ENCODE measurements around the gene TJP1. TPM values are rescaled to one million over a fixed set of nuclear protein-coding genes. Genes with fewer than 3 reads are reported as not detected.
"Not testable (repeated sequence)": the region's sequence is repeated elsewhere in the genome, so short reads cannot be mapped to it uniquely, and the experiment has no call there.

Gene TJP1
- total RNA-seq, 2 experiments from 2014 or later = not detected

- peaks cover 2% of the 10 kb centered on the region for H3K27me3 Mint-ChIP-seq
- no peaks in the 10 kb centered on the region for H3K4me1 Mint-ChIP-seq (ENCODE audit: low read depth)
- POLR2A ChIA-PET = no interaction called here
- no peak overlapping the region for H3K4me3 Mint-ChIP-seq
- H3K9me3 Mint-ChIP-seq = no peaks in the 10 kb centered on the region
- H3K27ac Mint-ChIP-seq = no peak overlapping the region
- no peaks in the 10 kb centered on the region for H3K36me3 Mint-ChIP-seq
- CTCF ChIA-PET = no interaction called here
- no peak for DNase-seq
- intact Hi-C loops (cut with micrococcal nuclease) = no loop called here
Observed at GRCh38 chr15:29731865-29732264, 90.4 kb downstream of the TJP1 start.

GRCh38 chr15:29730471-29730870, 91.8 kb downstream of the TJP1 start:
- intact Hi-C loops (cut with micrococcal nuclease); H3K4me3 Mint-ChIP-seq; H3K27ac Mint-ChIP-seq; CTCF ChIA-PET; H3K36me3 Mint-ChIP-seq; H3K27me3 Mint-ChIP-seq; H3K4me1 Mint-ChIP-seq (ENCODE audit: low read depth); H3K9me3 Mint-ChIP-seq; DNase-seq; POLR2A ChIA-PET: not testable (repeated sequence)

GRCh38 chr15:29728418-29728817, 93.8 kb downstream of the TJP1 start:
- peaks cover 7% of the 10 kb centered on the region for H3K27me3 Mint-ChIP-seq
- no peaks in the 10 kb centered on the region for H3K4me1 Mint-ChIP-seq (ENCODE audit: low read depth)
- POLR2A ChIA-PET = no interaction called here
- no peak for DNase-seq
- H3K4me3 Mint-ChIP-seq = no peak overlapping the region
- no peak overlapping the region for H3K27ac Mint-ChIP-seq
- CTCF ChIA-PET = no interaction called here
- intact Hi-C loops (cut with micrococcal nuclease) = no loop called here
- no peaks in the 10 kb centered on the region for H3K36me3 Mint-ChIP-seq
- no peaks in the 10 kb centered on the region for H3K9me3 Mint-ChIP-seq

- Mint-ChIP-seq H3K36me3 (no peaks in the 10 kb centered on the region), H3K27me3 (peaks cover 6% of the 10 kb centered on the region), H3K9me3 (peaks cover 3% of the 10 kb centered on the region), H3K27ac (no peak overlapping the region), H3K4me1 (ENCODE audit: low read depth) (no peaks in the 10 kb centered on the region), H3K4me3 (no peak overlapping the region)
- intact Hi-C loops (cut with micrococcal nuclease) = no loop called here
- DNase-seq = no peak
- ChIA-PET POLR2A (no interaction called here), CTCF (no interaction called here)
Observed at GRCh38 chr15:29727871-29728270, 94.4 kb downstream of the TJP1 start.

GRCh38 chr15:29726553-29726952, 95.7 kb downstream of the TJP1 start:
- DNase-seq = no peak
- no peak overlapping the region for H3K27ac Mint-ChIP-seq
- no peak overlapping the region for H3K4me3 Mint-ChIP-seq
- POLR2A ChIA-PET = no interaction called here
- intact Hi-C loops (cut with micrococcal nuclease) = no loop called here
- H3K4me1 Mint-ChIP-seq (ENCODE audit: low read depth) = no peaks in the 10 kb centered on the region
- peaks cover 5% of the 10 kb centered on the region for H3K27me3 Mint-ChIP-seq
- peaks cover 4% of the 10 kb centered on the region for H3K36me3 Mint-ChIP-seq
- peaks cover 16% of the 10 kb centered on the region for H3K9me3 Mint-ChIP-seq
- CTCF ChIA-PET = interaction anchor here (0.6 kb wide), 1 partner anchor 21 kb away, joined by 3 read pairs; no protein-coding TSS in a partner anchor

GRCh38 chr15:29724026-29724425, 98.2 kb downstream of the TJP1 start:
- Mint-ChIP-seq H3K4me3 (no peak overlapping the region), H3K27me3 (peaks cover 5% of the 10 kb centered on the region), H3K9me3 (peaks cover 27% of the 10 kb centered on the region), H3K27ac (no peak overlapping the region), H3K4me1 (ENCODE audit: low read depth) (no peaks in the 10 kb centered on the region), H3K36me3 (peaks cover 6% of the 10 kb centered on the region)
- no peak for DNase-seq
- ChIA-PET POLR2A (no interaction called here), CTCF (no interaction called here)
- intact Hi-C loops (cut with micrococcal nuclease) = no loop called here

- POLR2A ChIA-PET = no interaction called here
- intact Hi-C loops (cut with micrococcal nuclease) = no loop called here
Observed at GRCh38 chr15:29713784-29714183, 108.5 kb downstream of the TJP1 start.

GRCh38 chr15:29712149-29712885, 110.0 kb downstream of the TJP1 start:
- Mint-ChIP-seq H3K27ac (no peak overlapping the region), H3K4me3 (no peak overlapping the region), H3K4me1 (ENCODE audit: low read depth) (no peaks in the 10 kb centered on the region), H3K9me3 (no peaks in the 10 kb centered on the region), H3K36me3 (no peaks in the 10 kb centered on the region), H3K27me3 (peaks cover 2% of the 10 kb centered on the region)
- DNase-seq = no peak
- ChIA-PET CTCF (no interaction called here), POLR2A (no interaction called here)
- intact Hi-C loops (cut with micrococcal nuclease) = no loop called here

More at GRCh38 chr15:29713784-29714183, 108.5 kb downstream of the TJP1 start:
- Mint-ChIP-seq H3K4me3 (no peak overlapping the region), H3K4me1 (ENCODE audit: low read depth) (no peaks in the 10 kb centered on the region), H3K27ac (no peak overlapping the region), H3K27me3 (no peaks in the 10 kb centered on the region), H3K9me3 (no peaks in the 10 kb centered on the region), H3K36me3 (no peaks in the 10 kb centered on the region)
- CTCF ChIA-PET = no interaction called here
- DNase-seq = no peak

- ChIA-PET POLR2A (no interaction called here), CTCF (no interaction called here)
- no peak overlapping the region for H3K4me3 Mint-ChIP-seq
- peaks cover 2% of the 10 kb centered on the region for H3K27me3 Mint-ChIP-seq
- intact Hi-C loops (cut with micrococcal nuclease) = no loop called here
- DNase-seq = no peak
- H3K4me1 Mint-ChIP-seq (ENCODE audit: low read depth) = no peaks in the 10 kb centered on the region
- no peaks in the 10 kb centered on the region for H3K9me3 Mint-ChIP-seq
- H3K36me3 Mint-ChIP-seq = no peaks in the 10 kb centered on the region
- no peak overlapping the region for H3K27ac Mint-ChIP-seq
Observed at GRCh38 chr15:29711531-29711930, 110.7 kb downstream of the TJP1 start.

GRCh38 chr15:29708519-29708918, 113.7 kb downstream of the TJP1 start:
- no peak for DNase-seq
- no peaks in the 10 kb centered on the region for H3K36me3 Mint-ChIP-seq
- H3K27ac Mint-ChIP-seq = no peak overlapping the region
- no peaks in the 10 kb centered on the region for H3K4me1 Mint-ChIP-seq (ENCODE audit: low read depth)
- intact Hi-C loops (cut with micrococcal nuclease) = no loop called here
- peaks cover 2% of the 10 kb centered on the region for H3K27me3 Mint-ChIP-seq
- no peak overlapping the region for H3K4me3 Mint-ChIP-seq
- H3K9me3 Mint-ChIP-seq = no peaks in the 10 kb centered on the region
- ChIA-PET CTCF (no interaction called here), POLR2A (no interaction called here)

- H3K9me3 Mint-ChIP-seq = no peaks in the 10 kb centered on the region
- no peaks in the 10 kb centered on the region for H3K36me3 Mint-ChIP-seq
- no peak overlapping the region for H3K4me3 Mint-ChIP-seq
- POLR2A ChIA-PET = no interaction called here
- DNase-seq = no peak
- H3K27me3 Mint-ChIP-seq = peaks cover 2% of the 10 kb centered on the region
- CTCF ChIA-PET = no interaction called here
- H3K4me1 Mint-ChIP-seq (ENCODE audit: low read depth) = no peaks in the 10 kb centered on the region
- no peak overlapping the region for H3K27ac Mint-ChIP-seq
- intact Hi-C loops (cut with micrococcal nuclease) = no loop called here
Observed at GRCh38 chr15:29704950-29705597, 117.2 kb downstream of the TJP1 start.

- ChIA-PET POLR2A (no interaction called here), CTCF (no interaction called here)
- H3K27ac Mint-ChIP-seq = no peak overlapping the region
- H3K27me3 Mint-ChIP-seq = no peaks in the 10 kb centered on the region
- no peaks in the 10 kb centered on the region for H3K9me3 Mint-ChIP-seq
- no peak overlapping the region for H3K4me3 Mint-ChIP-seq
- H3K36me3 Mint-ChIP-seq = no peaks in the 10 kb centered on the region
- no peak for DNase-seq
- H3K4me1 Mint-ChIP-seq (ENCODE audit: low read depth) = no peaks in the 10 kb centered on the region
- intact Hi-C loops (cut with micrococcal nuclease) = no loop called here
Observed at GRCh38 chr15:29701151-29701550, 121.1 kb downstream of the TJP1 start.

GRCh38 chr15:29700296-29700695, 122.0 kb downstream of the TJP1 start:
- H3K27me3 Mint-ChIP-seq = no peaks in the 10 kb centered on the region
- H3K27ac Mint-ChIP-seq = no peak overlapping the region
- H3K4me1 Mint-ChIP-seq (ENCODE audit: low read depth) = no peaks in the 10 kb centered on the region
- no peak overlapping the region for H3K4me3 Mint-ChIP-seq
- CTCF ChIA-PET = no interaction called here
- H3K36me3 Mint-ChIP-seq = no peaks in the 10 kb centered on the region
- DNase-seq = no peak
- intact Hi-C loops (cut with micrococcal nuclease) = no loop called here
- POLR2A ChIA-PET = no interaction called here
- H3K9me3 Mint-ChIP-seq = no peaks in the 10 kb centered on the region
